H9 (cell line): ENCODE results near the gene PIGM. TPM values are rescaled to one million over a fixed set of nuclear protein-coding genes. Genes with fewer than 3 reads are reported as not detected.

Experiments used
- DNase-seq: peaks from one replicate; pipeline ENCODE4 v3.0.0-alpha.2; 2017
- H2AFZ ChIP-seq: one replicate; pipeline ENCODE4 v1.6.1; 2013; ENCODE audit warnings: mild to moderate bottlenecking, low read length, control low read depth, moderate library complexity
- H2AK5ac ChIP-seq: 2 replicates; pipeline ENCODE4 v1.6.1; 2013; ENCODE audit warnings: low read length, control low read depth, mixed read lengths; ENCODE audit not compliant: insufficient read length
- H2BK120ac ChIP-seq: one replicate; pipeline ENCODE4 v1.6.1; 2013; ENCODE audit warnings: low read depth, mild to moderate bottlenecking, low read length, control low read depth, inconsistent platforms; ENCODE audit not compliant: poor library complexity, severe bottlenecking
- H2BK12ac ChIP-seq: 2 replicates; pipeline ENCODE4 v1.6.1; 2013; ENCODE audit warnings: low read length, control low read depth, mixed read lengths, low read depth; ENCODE audit not compliant: insufficient read length
- H2BK15ac ChIP-seq: 2 replicates; pipeline ENCODE4 v1.6.1; 2013; ENCODE audit warnings: low read depth, low read length, control low read depth
- H2BK20ac ChIP-seq: one replicate; pipeline ENCODE4 v1.6.1; 2013; ENCODE audit warnings: low read depth, mild to moderate bottlenecking, low read length, control low read depth, inconsistent platforms; ENCODE audit not compliant: poor library complexity, severe bottlenecking
- H2BK5ac ChIP-seq: 2 replicates; pipeline ENCODE4 v1.6.1; 2013; ENCODE audit warnings: low read length, control low read depth, mixed read lengths; ENCODE audit not compliant: insufficient read length
- H3K14ac ChIP-seq: 2 replicates; pipeline ENCODE4 v1.6.1; 2013; ENCODE audit warnings: low read length, control low read depth; ENCODE audit not compliant: insufficient read depth
- H3K18ac ChIP-seq: 2 replicates; pipeline ENCODE4 v1.6.1; 2013; ENCODE audit warnings: low read depth, mild to moderate bottlenecking, mixed read lengths, low read length, control low read depth; ENCODE audit not compliant: insufficient read length
- H3K23ac ChIP-seq: 2 replicates; pipeline ENCODE4 v1.6.1; 2013; ENCODE audit warnings: low read length, control low read depth, mixed read lengths, low read depth; ENCODE audit not compliant: insufficient read length
- H3K23me2 ChIP-seq: 2 replicates; pipeline ENCODE4 v1.6.1; 2013; ENCODE audit warnings: low read depth, mild to moderate bottlenecking, mixed read lengths, low read length, control low read depth; ENCODE audit not compliant: insufficient read length, poor library complexity, severe bottlenecking
- H3K27ac ChIP-seq: 2 replicates; pipeline ENCODE4 v1.5.1; 2013; ENCODE audit warnings: low read length, control low read depth, mixed read lengths, low read depth; ENCODE audit not compliant: insufficient read length
- H3K27me3 ChIP-seq: 2 replicates; pipeline ENCODE4 v1.6.1; 2013; ENCODE audit warnings: low read length, control low read depth, inconsistent platforms; ENCODE audit not compliant: insufficient read depth
- H3K4ac ChIP-seq: 2 replicates; pipeline ENCODE4 v1.6.1; 2013; ENCODE audit warnings: low read depth, mild to moderate bottlenecking, control low read depth, inconsistent platforms, low read length, moderate library complexity
- H3K4me1 ChIP-seq: 2 replicates; pipeline ENCODE4 v1.6.1; 2013; ENCODE audit warnings: low read length, control low read depth, inconsistent platforms; ENCODE audit not compliant: insufficient read depth
- H3K4me2 ChIP-seq: 2 replicates; pipeline ENCODE4 v1.6.1; 2013; ENCODE audit warnings: low read length, control low read depth, mixed read lengths; ENCODE audit not compliant: insufficient read length, insufficient read depth
- H3K56ac ChIP-seq: 2 replicates; pipeline ENCODE4 v1.6.1; 2013; ENCODE audit warnings: low read depth, mild to moderate bottlenecking, mixed read lengths, low read length, control low read depth; ENCODE audit not compliant: insufficient read length
- H3K79me1 ChIP-seq: 2 replicates; pipeline ENCODE4 v1.6.1; 2013; ENCODE audit warnings: low read depth, mild to moderate bottlenecking, moderate library complexity, low read length, control low read depth, inconsistent platforms; ENCODE audit not compliant: insufficient read depth, poor library complexity, severe bottlenecking
- H3K79me2 ChIP-seq: 2 replicates; pipeline ENCODE4 v1.6.1; 2013; ENCODE audit warnings: low read length, control low read depth, inconsistent platforms; ENCODE audit not compliant: insufficient read depth
- H3K9ac ChIP-seq: 2 replicates; pipeline ENCODE4 v1.6.1; 2013; ENCODE audit warnings: low read length, control low read depth, mixed read lengths; ENCODE audit not compliant: insufficient read length; ENCODE audit errors: extremely low read depth
- H3K9me3 ChIP-seq: one replicate; pipeline ENCODE4 v1.6.1; 2013; ENCODE audit warnings: low read depth, low read length, inconsistent platforms; ENCODE audit not compliant: control insufficient read depth
- H3T11ph ChIP-seq: one replicate; pipeline ENCODE4 v1.6.1; 2013; ENCODE audit warnings: mild to moderate bottlenecking, low read length, control low read depth, inconsistent platforms
- H4K20me1 ChIP-seq: one replicate; pipeline ENCODE4 v1.6.1; 2013; ENCODE audit not compliant: control insufficient read depth, insufficient read length, insufficient read depth
- H4K5ac ChIP-seq: 2 replicates; pipeline ENCODE4 v1.6.1; 2013; ENCODE audit warnings: low read depth, mild to moderate bottlenecking, mixed read lengths, low read length, control low read depth; ENCODE audit not compliant: insufficient read length
- H4K8ac ChIP-seq: replicated peaks from 2 replicates; pipeline ENCODE4 v1.6.1; 2013; ENCODE audit warnings: low read length, control low read depth, mixed read lengths, low read depth; ENCODE audit not compliant: insufficient read length
- H4K91ac ChIP-seq: 2 replicates; pipeline ENCODE4 v1.6.1; 2013; ENCODE audit warnings: low read depth, mild to moderate bottlenecking, moderate library complexity, mixed read lengths, low read length, control low read depth; ENCODE audit not compliant: insufficient read length
- H3K27ac Mint-ChIP-seq, 3 experiments: 2 replicates in 2 of 3; 3 replicates in 1 of 3; pipeline ENCODE4 v1.8.0; 2020 to 2021; ENCODE audit warnings: mixed read lengths in 3 of 3, mild to moderate bottlenecking in 1 of 3, moderate library complexity in 1 of 3
- H3K27me3 Mint-ChIP-seq: 2 replicates; pipeline ENCODE4 v1.8.0; 2021; ENCODE audit warnings: low read depth, mild to moderate bottlenecking, moderate library complexity, mixed read lengths
- H3K36me3 Mint-ChIP-seq, 3 experiments: 2 replicates in 2 of 3; 3 replicates in 1 of 3; pipeline ENCODE4 v1.8.0; 2020 to 2021; ENCODE audit warnings: low read depth in 3 of 3, mixed read lengths in 3 of 3; ENCODE audit not compliant: insufficient read depth in 1 of 3
- H3K4me1 Mint-ChIP-seq, 2 experiments: 2 replicates each; pipeline ENCODE4 v1.8.0; 2020; ENCODE audit warnings: mixed read lengths in 2 of 2
- H3K4me3 Mint-ChIP-seq, 2 experiments: 2 replicates in 1 of 2; 3 replicates in 1 of 2; pipeline ENCODE4 v1.8.0; 2020 to 2021; ENCODE audit warnings: mild to moderate bottlenecking in 2 of 2, mixed read lengths in 2 of 2, moderate library complexity in 1 of 2
- H3K9me3 Mint-ChIP-seq, 2 experiments: 2 replicates in 1 of 2; 3 replicates in 1 of 2; pipeline ENCODE4 v1.8.0; 2020; ENCODE audit warnings: mild to moderate bottlenecking in 2 of 2, mixed read lengths in 2 of 2, moderate library complexity in 1 of 2
- total RNA-seq: library from RNA; stranded (reverse); gene quantifications from 2 replicates; pipeline ENCODE4 v1.2.1, GENCODE V29; 2021
- TF ChIP-seq, protein P1 (sequence below): fragments of 200-600 bp; sonication (generic); conservative IDR thresholded peaks from 3 replicates; pipeline ENCODE4 v1.8.0; 2021; ENCODE audit warnings: antibody characterized with exemption, mild to moderate bottlenecking

Gene PIGM
- total RNA-seq, 1 experiment from 2014 or later, result 5.9 TPM

DNA sequence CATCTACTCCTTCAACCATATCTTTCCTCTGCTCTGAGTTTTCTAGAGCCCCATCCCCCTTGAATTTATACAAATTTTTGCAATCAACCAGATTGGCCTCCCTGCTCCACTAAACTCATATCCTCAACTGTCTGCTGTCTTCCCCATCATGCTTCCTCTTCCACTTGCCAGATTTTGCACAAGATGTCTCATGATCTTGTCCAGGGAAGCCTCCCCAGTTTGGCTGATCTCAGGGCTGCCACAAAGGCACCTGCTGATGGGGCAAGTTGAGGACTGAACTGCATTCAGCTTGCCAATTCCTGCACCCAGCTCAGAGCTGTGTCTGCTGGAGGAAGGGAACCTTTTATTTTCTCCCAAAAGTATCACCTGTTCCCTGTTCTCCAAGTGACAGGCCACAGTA, 45.7 kb upstream of the PIGM start:
- Histone ChIP-seq H3K23ac (no peak overlapping the region), H2BK12ac (no peak overlapping the region), H2BK20ac (no peak overlapping the region), H3K79me1 (no peaks in the 10 kb centered on the region), H3K9me3 (no peaks in the 10 kb centered on the region), H2BK5ac (no peak overlapping the region), H4K20me1 (no peaks in the 10 kb centered on the region), H3K9ac (no peak overlapping the region), H3K4me1 (0 out of 2 replicates have a peak, but pooled peaks cover 2% of the 10 kb centered on the region), H3K4me2 (no peak overlapping the region), H2AFZ (no peak overlapping the region), H4K5ac (no peak overlapping the region), H3K79me2 (no peaks in the 10 kb centered on the region), H3T11ph (no peak overlapping the region), H3K4ac (no peak overlapping the region), H4K91ac (no peak overlapping the region), H2AK5ac (no peak overlapping the region), H3K27me3 (peaks cover 4% of the 10 kb centered on the region; the same call in 1 of the 2 replicates), H3K18ac (no peak overlapping the region), H3K23me2 (no peaks in the 10 kb centered on the region), H3K14ac (no peak overlapping the region), H2BK120ac (no peak overlapping the region), H2BK15ac (no peak overlapping the region), H3K56ac (no peak overlapping the region), H3K27ac (no peak overlapping the region), H4K8ac (no peak overlapping the region)
- TF ChIP-seq, protein P1, sequence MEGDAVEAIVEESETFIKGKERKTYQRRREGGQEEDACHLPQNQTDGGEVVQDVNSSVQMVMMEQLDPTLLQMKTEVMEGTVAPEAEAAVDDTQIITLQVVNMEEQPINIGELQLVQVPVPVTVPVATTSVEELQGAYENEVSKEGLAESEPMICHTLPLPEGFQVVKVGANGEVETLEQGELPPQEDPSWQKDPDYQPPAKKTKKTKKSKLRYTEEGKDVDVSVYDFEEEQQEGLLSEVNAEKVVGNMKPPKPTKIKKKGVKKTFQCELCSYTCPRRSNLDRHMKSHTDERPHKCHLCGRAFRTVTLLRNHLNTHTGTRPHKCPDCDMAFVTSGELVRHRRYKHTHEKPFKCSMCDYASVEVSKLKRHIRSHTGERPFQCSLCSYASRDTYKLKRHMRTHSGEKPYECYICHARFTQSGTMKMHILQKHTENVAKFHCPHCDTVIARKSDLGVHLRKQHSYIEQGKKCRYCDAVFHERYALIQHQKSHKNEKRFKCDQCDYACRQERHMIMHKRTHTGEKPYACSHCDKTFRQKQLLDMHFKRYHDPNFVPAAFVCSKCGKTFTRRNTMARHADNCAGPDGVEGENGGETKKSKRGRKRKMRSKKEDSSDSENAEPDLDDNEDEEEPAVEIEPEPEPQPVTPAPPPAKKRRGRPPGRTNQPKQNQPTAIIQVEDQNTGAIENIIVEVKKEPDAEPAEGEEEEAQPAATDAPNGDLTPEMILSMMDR, result no peak
- Mint-ChIP-seq H3K9me3 (no peaks in the 10 kb centered on the region), H3K4me3 (no peak overlapping the region), H3K27me3 (peaks cover 85% of the 10 kb centered on the region), H3K36me3 (no peaks in the 10 kb centered on the region), H3K4me1 (peaks cover 0 to 3% of the 10 kb centered on the region in 2 experiments; a peak in 1 of 4 replicates), H3K27ac (no peak overlapping the region)
- no peak for DNase-seq
